Measurements from ENCODE around the gene PCARE.
"Not testable (repeated sequence)": the region's sequence is repeated elsewhere in the genome, so short reads cannot be mapped to it uniquely, and the experiment has no call there.

Gene PCARE

GRCh38 chr2:29074411-29074810 lies at the start of gene PCARE:
Gene PCARE, minus strand, starts transcription at chr2:29074523. Its CDS starts 262 bp downstream, at chr2:29074261.
- DNase-seq (ENCODE audit: low read depth), result no peak

- no peak for DNase-seq (ENCODE audit: low read depth)
Measured at GRCh38 chr2:29123617-29124349, 49.5 kb upstream of the PCARE start.

- DNase-seq (ENCODE audit: low read depth), result no peak
Measured at GRCh38 chr2:29120846-29121245, 46.5 kb upstream of the PCARE start.

GRCh38 chr2:29119211-29119610 lies 44.9 kb upstream of the PCARE start:
- no peak for DNase-seq (ENCODE audit: low read depth)

- no peak for DNase-seq (ENCODE audit: low read depth)
Measured at GRCh38 chr2:29117636-29118303, 43.4 kb upstream of the PCARE start.

- peak; percentile 49 for DNase-seq (ENCODE audit: low read depth)
Measured at GRCh38 chr2:29115797-29116781, 41.8 kb upstream of the PCARE start.

GRCh38 chr2:29114946-29115609 lies 40.8 kb upstream of the PCARE start, which contains the start of gene CLIP4:
Gene CLIP4, plus strand, starts transcription at chr2:29115415. Its CDS starts 5,974 bp downstream, at chr2:29121389.
- peak; percentile 56 for DNase-seq (ENCODE audit: low read depth)

- DNase-seq (ENCODE audit: low read depth), result no peak
Measured at GRCh38 chr2:29114586-29114945, 40.2 kb upstream of the PCARE start.

GRCh38 chr2:29113891-29114321 lies 39.6 kb upstream of the PCARE start:
- DNase-seq (ENCODE audit: low read depth), result no peak

- DNase-seq (ENCODE audit: low read depth), result no peak
Measured at GRCh38 chr2:29113027-29113686, 38.8 kb upstream of the PCARE start.

- DNase-seq (ENCODE audit: low read depth), result no peak
Measured at GRCh38 chr2:29112379-29112778, 38.1 kb upstream of the PCARE start.

GRCh38 chr2:29110916-29111535 lies 36.7 kb upstream of the PCARE start:
- no peak for DNase-seq (ENCODE audit: low read depth)

- no peak for DNase-seq (ENCODE audit: low read depth)
Measured at GRCh38 chr2:29109246-29109645, 34.9 kb upstream of the PCARE start.

- no peak for DNase-seq (ENCODE audit: low read depth)
Measured at GRCh38 chr2:29108225-29108624, 33.9 kb upstream of the PCARE start.

GRCh38 chr2:29107547-29107946 lies 33.2 kb upstream of the PCARE start:
- DNase-seq (ENCODE audit: low read depth), result not testable (repeated sequence)

- DNase-seq (ENCODE audit: low read depth), result no peak
Measured at GRCh38 chr2:29106980-29107388, 32.7 kb upstream of the PCARE start.

GRCh38 chr2:29106256-29106655 lies 31.9 kb upstream of the PCARE start:
- no peak for DNase-seq (ENCODE audit: low read depth)

- DNase-seq (ENCODE audit: low read depth), result no peak
Measured at GRCh38 chr2:29105375-29105774, 31.1 kb upstream of the PCARE start.

GRCh38 chr2:29104688-29105087 lies 30.4 kb upstream of the PCARE start:
- no peak for DNase-seq (ENCODE audit: low read depth)

- no peak for DNase-seq (ENCODE audit: low read depth)
Measured at GRCh38 chr2:29100564-29100963, 26.2 kb upstream of the PCARE start.

GRCh38 chr2:29097569-29097968 lies 23.2 kb upstream of the PCARE start:
- no peak for DNase-seq (ENCODE audit: low read depth)
